GM15510 (cell line): ENCODE results near the gene ROS1.

ENCODE experiments used
- POLR2A ChIP-seq: IDR thresholded peaks from 3 replicates; pipeline ENCODE4 v1.6.1; 2011; ENCODE audit warnings: borderline replicate concordance; ENCODE audit not compliant: insufficient read length; ENCODE audit errors: extremely low read depth

ROS1 gene

DNA sequence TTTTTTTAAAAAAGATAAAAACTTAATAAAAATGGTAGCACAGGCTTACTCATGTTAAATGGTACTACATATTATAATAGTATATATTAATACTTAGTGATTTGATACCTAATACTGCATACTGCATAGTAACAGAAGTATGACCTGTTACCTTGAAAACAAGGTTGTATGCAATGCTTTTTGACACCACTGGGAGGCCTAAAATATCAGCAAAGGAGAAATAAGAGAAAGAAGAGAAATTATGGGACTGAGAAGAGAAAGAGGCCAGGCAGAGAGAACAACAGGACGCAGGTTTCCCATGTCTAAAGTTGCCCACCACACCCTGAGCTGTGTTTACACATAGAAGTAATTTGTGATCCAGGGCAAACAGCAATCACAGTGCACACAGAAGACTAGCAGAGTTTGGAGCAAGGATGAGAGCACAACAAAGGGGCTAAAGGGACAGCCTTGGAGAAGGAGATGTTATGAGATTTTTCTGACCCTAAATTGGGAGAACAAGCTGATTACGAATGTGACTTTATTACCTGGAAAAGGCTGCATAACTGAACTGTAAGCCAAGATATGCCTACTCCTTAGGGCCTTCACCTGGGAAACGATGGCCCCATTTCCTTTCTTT is 73.2 kb downstream of the ROS1 start:
- no peak for TF ChIP-seq POLR2A

DNA sequence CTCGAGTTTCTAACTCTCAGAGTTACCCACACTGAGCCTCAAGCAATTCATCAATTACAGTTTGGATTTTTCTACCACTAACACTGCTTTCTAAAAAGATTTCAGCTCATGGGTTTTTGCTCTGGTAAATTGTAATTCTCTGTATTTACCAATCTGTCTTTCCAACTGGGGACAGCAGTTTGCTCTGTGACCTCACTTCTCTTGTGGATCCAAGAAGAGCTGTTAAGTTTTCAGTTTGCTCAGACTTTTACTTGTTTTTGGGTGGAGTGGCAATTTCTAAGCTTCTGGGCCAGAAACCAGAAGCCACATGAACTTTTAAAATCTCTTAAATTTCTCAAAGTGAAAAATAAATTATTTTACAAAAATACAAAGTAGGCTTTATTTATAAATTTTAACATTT is 74.2 kb downstream of the ROS1 start:
- TF ChIP-seq POLR2A: no peak

DNA sequence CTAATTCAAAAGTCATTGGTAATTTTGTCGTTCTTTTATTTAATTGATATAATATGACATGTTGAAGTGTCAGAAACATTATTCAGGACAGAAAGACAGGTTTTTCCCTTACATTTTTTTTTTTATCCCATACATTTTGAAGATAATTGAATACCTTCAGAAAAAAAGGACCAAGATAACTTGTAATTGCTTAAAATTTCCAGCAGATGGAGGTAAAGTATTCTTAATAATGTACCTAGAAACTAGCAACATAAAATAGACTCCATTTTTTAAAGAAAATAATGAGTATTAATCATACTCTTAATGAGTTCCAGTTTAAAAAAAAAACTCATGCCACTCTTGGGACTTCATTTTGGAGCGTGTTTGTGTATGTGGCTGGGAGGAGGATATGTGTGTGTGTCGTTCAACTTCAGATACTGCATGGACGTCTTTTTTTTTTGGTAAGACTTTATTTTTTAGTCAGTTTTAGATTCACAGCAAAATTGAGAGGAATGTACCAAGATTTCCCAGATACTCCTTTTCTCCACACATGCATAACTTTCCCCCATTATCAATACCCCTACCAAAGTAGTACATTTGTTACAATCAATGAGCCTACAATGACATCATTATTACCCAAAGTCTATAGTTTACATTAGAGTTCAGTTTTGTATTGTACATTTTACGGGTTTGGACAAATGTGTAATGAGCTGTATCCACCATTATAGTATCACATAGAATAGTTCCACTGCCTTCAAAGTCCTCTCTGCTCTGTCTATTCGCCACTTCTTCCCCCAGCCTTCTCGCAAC is 79.4 kb downstream of the ROS1 start:
- TF ChIP-seq POLR2A: no peak

DNA sequence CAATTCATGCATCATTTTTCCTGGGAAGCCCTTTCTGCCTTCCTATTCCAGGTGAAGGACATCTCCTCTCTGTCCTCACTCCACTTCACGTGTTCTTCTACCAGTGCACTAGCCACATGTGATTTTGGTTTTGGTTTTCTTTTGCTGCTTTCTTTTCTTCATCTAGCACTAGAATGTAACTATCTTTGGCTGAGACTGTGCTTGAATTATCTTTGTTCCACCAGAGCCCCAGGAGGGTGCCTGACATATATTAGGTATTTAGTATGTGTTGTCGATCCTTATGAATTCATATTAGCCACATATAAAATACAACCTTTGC is 80.5 kb downstream of the ROS1 start:
- no peak for TF ChIP-seq POLR2A

DNA sequence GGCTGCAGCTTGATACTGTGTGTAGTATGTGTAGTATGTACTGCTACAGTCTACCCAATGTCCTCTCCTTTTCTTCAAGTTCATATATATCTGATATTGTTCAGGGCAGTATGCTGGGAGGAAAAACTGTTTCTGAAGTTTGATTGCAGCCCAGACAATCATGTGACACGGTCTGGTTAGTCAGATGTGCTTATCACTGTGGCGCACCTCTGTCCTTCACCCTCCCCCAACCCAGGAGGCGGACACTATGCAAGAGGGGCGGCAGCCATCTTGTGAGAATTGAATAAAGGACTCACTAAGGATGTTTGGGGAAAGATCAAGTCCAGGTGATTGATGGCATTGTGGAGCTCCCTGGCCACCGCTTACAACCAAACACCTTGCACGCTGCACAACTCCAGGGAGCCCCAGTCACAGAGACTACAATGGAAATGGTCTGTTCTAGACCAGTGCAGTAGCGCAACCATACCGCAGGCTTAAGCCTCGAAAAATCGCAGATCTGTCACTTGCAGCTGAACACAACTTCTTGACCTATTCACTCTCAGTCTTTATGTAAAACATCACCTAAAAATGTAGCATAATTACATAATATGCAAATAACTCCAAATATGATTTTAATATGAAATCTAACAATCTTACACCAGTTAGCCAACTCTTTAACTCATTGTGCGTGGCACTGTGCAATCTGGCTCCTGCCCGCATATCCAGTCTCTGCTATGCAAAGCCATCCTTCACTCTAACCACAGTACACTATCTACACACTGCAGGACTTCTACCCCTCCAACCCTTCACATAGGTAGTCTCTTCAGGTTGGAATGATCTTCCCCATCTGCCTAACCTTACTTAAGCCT is 81.1 kb downstream of the ROS1 start:
- no peak for TF ChIP-seq POLR2A

GRCh38 chr6:117338567-117338966 is 87.2 kb downstream of the ROS1 start:
- TF ChIP-seq POLR2A: no peak

DNA sequence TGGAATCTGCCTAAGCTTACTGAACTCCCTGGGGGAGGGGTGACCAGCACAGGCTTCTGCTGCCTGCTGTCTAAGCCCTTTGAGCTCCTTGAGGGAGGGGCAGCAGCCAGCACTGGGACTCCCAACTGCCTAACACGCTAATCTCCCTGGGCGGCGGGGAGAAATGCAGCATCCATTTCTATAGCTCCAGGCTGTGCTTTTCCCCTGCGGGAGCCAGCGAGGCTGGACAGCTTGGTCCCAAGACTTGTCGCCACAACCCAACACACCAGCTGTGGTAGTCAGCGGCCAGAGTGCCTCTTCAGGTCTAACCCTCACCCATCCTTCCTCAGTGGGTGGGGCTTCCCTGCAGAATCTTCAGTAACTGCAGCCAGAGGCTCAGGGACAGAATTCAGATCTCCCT is 95.8 kb downstream of the ROS1 start:
- TF ChIP-seq POLR2A: no peak

- no peak for TF ChIP-seq POLR2A
Observed at GRCh38 chr6:117328500-117328899, 97.2 kb downstream of the ROS1 start.

DNA sequence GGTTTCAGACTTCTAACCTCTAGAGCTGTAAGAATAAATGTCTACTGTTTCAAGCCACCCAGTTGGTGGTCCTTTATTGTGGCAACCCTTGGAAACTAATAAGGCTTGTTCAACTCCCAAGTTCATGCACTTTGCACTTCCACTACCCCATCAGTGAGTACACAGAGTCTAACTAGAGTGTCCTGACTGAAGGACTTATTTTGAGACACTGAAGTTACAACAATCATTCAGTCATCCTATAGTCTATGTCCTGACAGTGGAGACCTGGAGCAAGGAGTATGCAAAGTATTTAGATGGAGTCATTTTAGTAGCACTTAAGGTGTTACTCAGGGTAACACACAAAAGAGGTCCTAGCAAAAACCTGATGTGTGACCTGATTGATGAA is 97.7 kb downstream of the ROS1 start:
- TF ChIP-seq POLR2A: no peak

DNA sequence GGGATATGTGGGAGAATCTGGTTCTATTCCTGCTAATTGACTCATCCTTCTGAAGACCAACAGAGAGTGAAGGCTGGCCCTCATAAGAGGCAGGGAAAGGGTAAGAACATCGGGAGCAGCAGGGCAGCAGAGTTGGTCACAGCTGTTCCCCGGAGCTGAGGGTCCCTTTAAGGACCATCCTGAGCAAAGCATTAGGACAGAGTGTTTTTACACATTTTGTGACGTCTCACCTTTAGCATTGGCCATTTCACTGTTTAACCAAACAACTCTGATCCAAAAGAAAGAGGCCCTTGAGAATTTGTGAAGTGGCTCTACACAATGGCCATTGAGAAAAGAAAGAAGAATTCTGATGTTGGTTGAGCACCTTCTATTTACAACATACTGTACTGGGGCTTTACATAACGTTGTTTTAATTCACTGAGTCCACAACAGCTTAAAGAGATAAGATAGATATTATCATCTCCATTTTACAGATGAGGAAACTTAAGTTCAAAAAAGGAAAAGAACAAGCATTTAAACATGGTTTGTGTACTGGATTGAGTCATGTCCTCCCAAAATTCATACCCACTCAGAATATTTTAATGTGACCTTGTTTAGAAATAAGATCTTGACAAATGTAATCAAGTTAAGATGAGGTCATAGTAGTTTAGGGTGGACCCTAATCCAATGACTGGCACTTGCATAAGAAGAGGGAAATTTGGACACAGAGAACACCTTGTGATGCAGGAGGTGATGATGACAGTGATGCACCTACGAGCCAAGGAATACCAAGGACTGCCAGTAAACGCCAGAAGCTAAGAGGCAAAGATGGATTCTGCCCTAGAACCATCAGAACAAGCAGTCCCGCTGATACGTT is 98.4 kb downstream of the ROS1 start:
- TF ChIP-seq POLR2A: no peak

DNA sequence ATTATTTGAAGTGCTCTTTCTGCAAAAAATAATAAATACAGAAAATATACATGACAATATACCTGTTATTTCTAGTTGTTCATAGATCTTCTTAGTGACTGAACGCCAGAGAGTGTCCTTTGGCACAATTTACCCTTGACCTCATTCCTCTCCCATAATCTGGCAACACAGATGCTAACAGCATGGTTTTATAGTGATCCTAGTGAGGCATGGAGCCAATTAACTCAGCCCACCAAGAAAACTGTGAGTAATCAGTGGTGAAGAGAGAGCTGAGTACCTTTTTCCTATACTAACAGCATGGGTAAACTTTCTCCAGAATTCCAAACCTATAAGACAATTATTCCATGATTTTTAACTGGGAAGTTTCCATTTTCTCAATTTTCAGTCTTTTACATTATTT is 99.3 kb downstream of the ROS1 start:
- no peak for TF ChIP-seq POLR2A

DNA sequence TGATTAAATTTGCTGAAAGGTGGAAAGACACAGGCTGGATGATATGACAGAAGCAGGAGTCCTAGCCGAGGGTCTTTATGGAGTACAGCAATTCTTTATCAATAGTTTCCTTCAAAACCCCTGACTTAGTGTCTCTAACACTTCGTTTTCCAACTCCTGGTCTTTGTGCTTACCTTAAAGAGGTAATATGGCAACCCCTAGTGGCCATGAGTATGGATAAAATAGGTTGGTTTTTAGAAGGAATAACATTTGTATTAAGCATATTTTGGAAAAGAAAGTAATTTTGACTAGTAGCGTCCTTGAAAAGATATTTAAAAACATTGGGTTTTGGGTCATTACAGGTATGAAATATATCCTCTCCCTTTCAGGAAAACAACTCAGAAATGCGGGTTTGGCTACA is 108.5 kb downstream of the ROS1 start:
- TF ChIP-seq POLR2A: no peak

GRCh38 chr6:117311726-117312125 is 114.0 kb downstream of the ROS1 start:
- no peak for TF ChIP-seq POLR2A

DNA sequence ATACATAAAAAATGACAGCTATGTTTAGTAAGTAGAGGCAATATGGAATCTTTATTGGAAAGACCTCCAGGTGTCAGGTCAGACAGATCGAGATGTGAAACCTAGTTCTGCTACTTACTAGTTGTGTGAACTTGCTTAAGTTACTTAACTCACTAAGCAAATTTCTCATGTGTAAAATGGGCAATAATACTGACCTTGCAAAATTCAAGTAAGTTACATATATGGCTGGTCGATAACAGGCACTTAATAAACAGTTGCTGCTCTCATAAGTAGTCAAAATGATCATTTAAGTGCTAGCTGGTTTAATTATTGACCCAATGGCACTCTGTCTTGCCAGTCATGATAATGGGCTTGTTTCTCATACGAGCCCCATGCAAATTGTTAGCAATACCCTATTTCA is 114.4 kb downstream of the ROS1 start:
- no peak for TF ChIP-seq POLR2A

DNA sequence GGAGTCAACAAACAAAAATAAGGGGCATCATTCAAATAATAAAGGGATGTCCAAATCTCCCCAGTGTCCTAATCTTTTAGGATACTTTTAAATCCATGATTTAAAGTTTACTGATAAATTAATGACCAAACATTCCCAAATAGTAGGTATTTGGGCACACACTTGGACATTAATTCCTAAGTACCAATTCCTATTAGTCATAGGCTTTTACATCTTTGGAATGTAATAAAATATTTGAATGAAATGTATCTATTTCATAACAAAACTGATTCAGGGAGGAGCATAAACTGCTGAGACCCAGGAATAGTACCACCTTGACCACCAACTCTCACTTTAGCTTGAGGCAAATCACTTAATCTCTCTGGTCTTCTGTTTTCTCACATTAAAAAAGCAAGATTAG is 116.1 kb downstream of the ROS1 start:
- no peak for TF ChIP-seq POLR2A
